Fibroblast of pulmonary artery (primary cell): Measurements from ENCODE around the gene KBTBD8.

Source experiments
- DNase-seq: peaks from one replicate; pipeline ENCODE4 v3.0.0-alpha.2; 2010; ENCODE audit warnings: low read depth
- H3K4me3 ChIP-seq: replicated peaks from 2 replicates; pipeline ENCODE4 v1.5.1; 2011; ENCODE audit warnings: low read depth, mild to moderate bottlenecking, control low read depth, low read length, moderate library complexity
- CTCF ChIP-seq: IDR thresholded peaks from 2 replicates; pipeline ENCODE4 v1.5.1; 2011; ENCODE audit warnings: mild to moderate bottlenecking, control low read depth, low read length, inconsistent platforms; ENCODE audit errors: missing control alignments

The KBTBD8 gene

GRCh38 chr3:66985336-66985920 lies 12.7 kb upstream of the KBTBD8 start:
- no peak for DNase-seq
- no peak overlapping the region for H3K4me3 ChIP-seq
- TF ChIP-seq CTCF: no peak

- no peak for DNase-seq
- no peak for TF ChIP-seq CTCF
- no peak overlapping the region for H3K4me3 ChIP-seq
Measured at GRCh38 chr3:66986406-66986805, 11.7 kb upstream of the KBTBD8 start.

- H3K4me3 ChIP-seq: no peak overlapping the region
- no peak for DNase-seq
- no peak for TF ChIP-seq CTCF
Measured at GRCh38 chr3:66989241-66989640, 8.9 kb upstream of the KBTBD8 start.

GRCh38 chr3:66989860-66990696 lies 8.0 kb upstream of the KBTBD8 start:
- peak; percentile 27 for TF ChIP-seq CTCF
- no peak overlapping the region for H3K4me3 ChIP-seq
- no peak for DNase-seq

- no peak overlapping the region for H3K4me3 ChIP-seq
- TF ChIP-seq CTCF: no peak
- peak; percentile 94 for DNase-seq
Measured at GRCh38 chr3:66991459-66991858, 6.6 kb upstream of the KBTBD8 start.

- TF ChIP-seq CTCF: no peak
- no peak overlapping the region for H3K4me3 ChIP-seq
- DNase-seq: no peak
Measured at GRCh38 chr3:66993082-66993481, 5.0 kb upstream of the KBTBD8 start.

- no peak for DNase-seq
- TF ChIP-seq CTCF: no peak
- no peak overlapping the region for H3K4me3 ChIP-seq
Measured at GRCh38 chr3:66994588-66994987, 3.5 kb upstream of the KBTBD8 start.
